ENCODE data around the gene RTN4RL2.
A peak's percentile ranks its signal among the peaks of the same experiment; 100 is the strongest.

The RTN4RL2 gene

DNA sequence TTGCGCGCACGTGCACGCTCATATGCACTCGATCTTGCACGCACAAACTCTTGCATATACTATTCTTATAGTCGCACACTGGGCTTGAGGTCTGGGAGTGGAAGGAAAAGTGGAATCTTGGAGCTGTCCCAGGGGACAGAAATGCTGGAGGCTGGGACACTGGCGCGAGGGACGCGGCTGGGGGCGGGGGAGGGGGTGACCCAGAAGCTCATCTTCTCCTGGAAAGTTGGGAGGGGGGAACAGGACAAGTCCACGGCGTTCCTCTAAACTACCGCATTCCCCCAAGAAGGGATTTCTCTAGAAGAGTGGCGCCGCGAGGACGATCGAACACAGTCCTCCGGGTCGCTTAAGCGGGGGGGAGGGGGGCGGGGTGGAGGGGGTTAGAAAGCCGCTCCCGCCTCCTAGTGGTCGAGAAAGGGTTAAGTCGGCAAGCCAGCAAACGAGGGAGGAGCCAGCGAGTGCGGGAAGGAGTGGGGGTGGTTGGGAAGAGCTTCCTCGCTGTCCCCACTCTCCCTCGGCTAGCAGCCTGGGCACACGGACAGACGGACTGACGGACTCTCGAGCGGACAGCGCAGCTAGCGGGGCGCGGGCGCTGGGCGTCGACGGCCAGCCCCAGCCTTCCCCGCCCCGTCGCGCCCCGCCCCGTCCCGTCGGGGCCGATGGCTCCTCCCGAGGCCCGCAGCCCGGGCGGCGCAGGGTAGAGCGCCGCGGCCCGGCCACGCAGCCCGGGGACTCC lies at the start of gene RTN4RL2:
RTN4RL2 (plus strand) TSS at position 507 of the 736 bp plus-strand sequence. CDS start 338 bp downstream, outside the sequence.
- no peak for DNase-seq (ENCODE audit: low read depth in 2 of 2)

DNA sequence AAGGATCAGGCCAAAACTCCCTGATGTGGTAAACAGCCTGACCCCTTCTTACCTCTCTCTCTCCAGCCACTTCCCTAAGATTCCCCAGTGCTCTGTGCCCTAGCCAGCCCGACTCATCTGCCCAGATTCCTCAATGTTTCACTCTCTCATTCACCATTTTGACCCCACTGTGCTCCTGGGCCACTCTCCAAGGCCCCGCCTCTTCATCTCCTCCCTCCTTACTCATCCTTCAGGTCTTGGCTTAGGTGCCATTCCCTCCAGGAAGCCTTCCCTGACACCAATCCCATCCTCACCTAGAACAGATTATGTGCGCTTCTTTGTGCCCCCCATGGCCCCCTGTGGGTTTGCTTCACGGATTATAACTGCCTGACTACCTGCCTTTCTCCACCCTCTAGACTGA lies 46.6 kb upstream of the RTN4RL2 start:
- no peak for DNase-seq (ENCODE audit: low read depth in 2 of 2)

DNA sequence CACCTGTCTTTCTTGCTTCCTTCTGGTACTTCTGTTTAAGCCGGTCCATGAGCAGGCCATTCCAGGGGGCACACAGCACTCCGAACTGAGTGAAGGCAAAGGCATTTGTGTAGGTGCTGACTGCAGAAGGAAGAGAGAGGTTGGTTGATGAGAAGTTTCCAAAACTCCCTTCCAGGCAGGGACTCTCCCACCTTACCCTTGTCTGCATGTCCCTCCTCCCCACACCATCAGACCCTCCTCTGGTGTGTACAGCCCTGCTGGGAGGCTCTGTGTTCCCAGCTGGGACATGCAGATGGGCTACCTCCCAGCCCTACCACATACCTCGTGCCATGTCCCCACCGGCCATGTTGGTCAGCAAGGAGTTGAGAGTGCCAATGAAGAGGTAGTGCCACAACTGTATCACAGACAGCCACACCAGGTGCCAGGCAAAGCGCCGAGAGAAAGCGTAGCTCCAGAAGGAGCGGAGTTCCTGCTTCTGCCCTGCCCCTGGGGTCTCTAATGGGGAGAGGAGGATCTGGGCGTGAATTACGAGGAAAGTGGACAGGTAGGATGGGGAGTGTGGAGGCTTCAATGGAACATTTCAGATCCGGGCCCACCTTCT lies 45.6 kb upstream of the RTN4RL2 start:
- DNase-seq (ENCODE audit: low read depth in 2 of 2): no peak

DNA sequence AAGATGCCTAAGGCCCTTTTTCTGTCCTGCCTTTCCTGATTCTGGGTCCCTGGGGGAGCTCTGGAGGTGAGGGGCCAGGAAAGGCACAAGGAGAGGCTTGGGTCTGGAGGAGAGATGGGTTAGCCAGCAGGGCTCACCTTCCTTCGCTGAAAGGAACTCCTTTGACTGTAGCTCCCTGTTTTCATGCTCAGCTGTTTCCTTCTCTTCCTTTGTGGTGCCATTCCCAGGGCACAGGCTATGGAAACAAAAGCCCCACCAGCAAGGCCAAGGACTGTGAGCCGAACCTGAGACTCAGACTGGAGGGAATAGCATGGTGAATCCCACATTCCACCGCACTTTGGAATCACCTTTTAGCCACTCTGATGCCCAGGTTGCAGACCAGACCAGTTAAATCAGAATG lies 43.9 kb upstream of the RTN4RL2 start:
- no peak for DNase-seq (ENCODE audit: low read depth in 2 of 2)

DNA sequence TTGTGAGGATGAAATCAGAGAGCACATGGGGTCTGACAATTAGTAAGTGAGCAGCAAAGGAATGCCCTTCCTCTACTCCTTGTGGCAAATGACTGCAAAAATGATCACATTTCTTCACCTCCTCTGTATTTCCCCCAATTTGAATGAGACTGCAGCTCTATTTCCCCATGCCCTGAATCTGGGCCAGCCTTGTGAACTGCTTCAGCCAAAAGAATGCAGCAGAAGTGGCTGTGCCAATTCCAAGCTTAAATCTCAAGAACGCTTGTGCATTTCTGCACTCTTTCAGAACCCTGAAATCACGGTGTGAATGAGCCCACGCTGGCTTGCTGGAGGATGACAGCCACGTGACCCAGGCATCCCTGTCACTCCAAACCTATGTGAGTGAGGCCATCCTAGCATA lies 43.3 kb upstream of the RTN4RL2 start:
- no peak for DNase-seq (ENCODE audit: low read depth in 2 of 2)

DNA sequence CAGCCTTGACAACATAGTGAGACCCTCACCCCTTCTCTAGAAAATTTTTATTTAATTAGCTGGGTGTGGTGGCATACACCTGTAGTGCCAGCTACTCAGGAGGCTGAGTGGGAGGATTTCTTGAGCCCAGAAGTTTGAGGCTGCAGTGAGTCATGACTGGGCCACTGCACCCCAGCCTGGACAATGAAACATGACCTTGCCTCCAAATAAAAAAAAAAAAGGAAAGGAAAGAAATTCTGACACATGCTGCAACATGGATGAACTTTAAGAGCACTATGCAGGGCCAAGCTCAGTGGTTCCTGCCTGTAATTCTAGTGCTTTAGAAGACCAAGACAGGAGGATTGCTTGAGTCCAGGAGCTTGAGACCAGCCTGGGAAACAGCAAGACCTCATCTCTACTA lies 42.2 kb upstream of the RTN4RL2 start:
- no peak for DNase-seq (ENCODE audit: low read depth in 2 of 2)

DNA sequence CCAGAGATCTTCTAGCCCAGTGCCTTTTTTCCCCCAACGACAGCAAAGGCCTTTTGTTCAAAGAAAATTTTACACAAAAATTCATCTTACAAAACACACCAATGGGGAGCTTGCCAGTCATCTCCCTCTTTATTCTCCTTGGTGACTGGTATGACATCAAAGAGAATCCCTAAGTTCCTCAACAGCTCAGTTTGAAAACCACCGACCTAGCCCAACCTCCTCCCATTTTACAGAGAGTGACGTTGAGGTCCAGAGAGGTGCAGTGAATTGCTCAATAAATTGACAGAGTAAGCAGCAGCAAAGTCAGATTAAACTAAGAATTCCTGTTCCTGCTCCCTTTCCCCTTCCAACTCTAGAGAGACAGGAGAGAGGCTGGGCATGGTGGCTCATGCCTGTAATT lies 41.2 kb upstream of the RTN4RL2 start:
- DNase-seq (ENCODE audit: low read depth in 2 of 2): no peak

DNA sequence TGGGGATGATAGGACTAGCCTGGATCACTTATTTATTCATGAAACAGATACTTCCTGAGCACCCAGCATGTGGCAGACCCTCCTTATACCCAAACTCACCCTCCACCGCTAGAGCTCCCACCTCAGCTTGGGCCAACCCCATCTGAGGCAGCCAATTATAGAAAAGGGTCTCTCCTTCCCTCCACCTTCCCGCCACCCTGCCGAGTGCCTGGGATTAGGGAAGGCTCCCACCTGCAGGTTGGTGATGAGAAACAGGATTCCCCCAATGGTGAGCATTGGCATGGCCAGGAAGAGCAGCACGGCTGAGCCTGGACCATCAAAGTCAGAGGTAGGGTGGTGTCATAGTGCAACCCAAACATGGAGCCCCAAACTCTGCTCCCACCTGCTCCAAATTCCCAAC lies 39.3 kb upstream of the RTN4RL2 start:
- no peak for DNase-seq (ENCODE audit: low read depth in 2 of 2)

DNA sequence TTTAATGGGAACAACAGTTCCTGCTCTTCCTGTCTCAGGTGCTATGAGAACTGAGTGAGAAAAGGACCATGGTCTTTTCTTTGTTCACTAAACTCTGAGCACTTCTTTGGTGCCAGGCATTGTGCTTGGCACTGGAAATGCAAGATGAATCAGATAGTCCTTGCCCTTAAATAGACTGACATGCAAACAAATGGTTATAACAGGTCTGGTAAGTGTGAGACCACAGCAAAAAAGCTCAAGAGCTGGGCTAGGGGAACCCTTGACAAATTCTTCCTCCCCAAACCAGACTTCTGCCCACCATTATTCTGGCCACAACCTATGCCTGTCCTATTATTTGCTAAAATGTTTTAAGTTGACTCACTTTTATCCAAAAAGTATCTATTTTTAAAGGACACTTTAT lies 38.5 kb upstream of the RTN4RL2 start:
- DNase-seq (ENCODE audit: low read depth in 2 of 2): no peak

DNA sequence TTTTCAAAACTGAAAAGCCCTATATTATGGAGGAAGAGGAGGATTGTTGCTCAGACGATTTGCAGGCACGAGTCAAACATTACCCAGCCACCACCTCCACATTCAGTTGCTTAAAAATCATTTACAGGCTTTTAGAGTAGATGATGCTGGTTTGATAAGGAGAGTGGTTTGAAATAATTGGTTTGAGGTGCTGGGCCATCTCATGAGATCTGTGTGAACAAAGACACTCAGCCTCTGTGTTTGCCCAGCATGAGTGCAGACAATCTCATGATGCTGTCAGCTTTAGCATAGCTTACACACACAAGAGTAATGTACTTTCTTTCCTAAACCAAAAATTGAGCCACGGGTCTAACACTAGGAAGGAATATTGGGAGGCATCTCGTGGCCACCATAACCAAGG lies 37.7 kb upstream of the RTN4RL2 start:
- no peak for DNase-seq (ENCODE audit: low read depth in 2 of 2)

DNA sequence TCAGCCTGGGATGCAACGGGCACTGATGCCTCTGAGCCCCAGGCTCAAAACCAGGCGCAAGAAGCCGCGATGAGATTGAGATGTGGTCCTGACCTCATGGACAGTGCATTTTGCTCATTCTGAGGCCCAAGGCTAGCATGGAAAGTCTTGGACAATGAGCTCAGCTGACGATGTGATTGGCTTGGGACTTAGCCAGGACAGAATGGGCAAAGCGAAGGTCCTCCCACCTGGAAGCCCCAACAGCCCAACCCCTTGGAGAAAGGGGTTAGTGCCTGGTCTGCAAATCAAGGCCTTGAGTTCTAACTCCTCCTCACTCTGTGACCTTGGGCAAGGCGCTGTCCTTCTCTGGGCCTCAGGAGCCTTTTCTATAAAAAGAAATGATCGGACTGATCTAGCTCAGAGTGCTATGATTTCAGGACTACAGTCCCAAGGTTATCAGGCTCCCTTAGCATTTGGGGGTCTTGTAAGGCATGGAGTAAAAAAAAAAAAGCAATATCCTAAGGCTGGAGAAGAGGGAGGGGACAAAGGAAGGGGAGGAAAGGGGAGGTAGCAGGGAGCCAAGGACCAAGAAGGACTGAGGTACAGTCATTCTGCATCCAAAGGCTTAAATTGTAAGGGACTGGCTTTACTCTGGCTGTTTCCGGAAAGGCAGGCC lies 36.1 kb upstream of the RTN4RL2 start:
- DNase-seq (ENCODE audit: low read depth in 2 of 2): no peak

DNA sequence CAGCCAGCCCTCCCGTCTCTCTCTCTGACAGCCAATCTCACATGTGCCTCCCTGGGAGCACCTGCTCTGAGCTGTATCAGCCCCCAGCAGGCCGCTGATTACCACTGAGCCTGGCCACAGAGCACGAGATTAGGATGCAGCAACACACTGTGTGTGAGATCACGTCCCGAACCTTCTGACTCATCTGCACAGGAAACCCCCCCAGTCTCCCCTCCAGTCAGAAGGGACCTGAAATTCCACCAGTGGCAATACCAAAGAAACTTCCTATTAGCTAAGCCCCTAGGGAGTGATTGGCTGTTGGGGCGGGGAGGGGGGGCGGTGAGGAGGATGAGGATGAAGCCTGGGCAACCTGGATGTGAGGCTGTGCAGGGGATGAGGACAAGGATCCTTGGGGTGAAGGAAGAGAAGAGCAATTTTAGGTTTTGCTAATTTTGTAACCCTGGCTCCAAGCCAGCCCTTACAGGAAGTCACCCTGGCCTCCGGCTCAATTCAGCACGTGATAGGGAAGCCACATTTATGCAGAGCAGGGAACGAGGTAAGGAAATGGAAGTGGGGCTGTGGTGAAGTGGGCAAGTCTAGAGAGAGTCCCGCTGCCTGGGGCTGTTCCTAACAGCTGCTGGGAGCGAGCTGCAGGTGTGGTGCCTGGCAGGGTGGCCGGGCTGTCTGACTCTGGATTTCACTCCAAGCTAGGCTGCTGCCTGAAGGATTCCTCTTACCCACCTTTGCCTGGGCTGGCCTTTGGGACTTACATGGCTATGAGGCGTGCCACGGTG lies 35.4 kb upstream of the RTN4RL2 start:
- peak; percentile 78 to 88 for DNase-seq (ENCODE audit: low read depth in 2 of 2)

DNA sequence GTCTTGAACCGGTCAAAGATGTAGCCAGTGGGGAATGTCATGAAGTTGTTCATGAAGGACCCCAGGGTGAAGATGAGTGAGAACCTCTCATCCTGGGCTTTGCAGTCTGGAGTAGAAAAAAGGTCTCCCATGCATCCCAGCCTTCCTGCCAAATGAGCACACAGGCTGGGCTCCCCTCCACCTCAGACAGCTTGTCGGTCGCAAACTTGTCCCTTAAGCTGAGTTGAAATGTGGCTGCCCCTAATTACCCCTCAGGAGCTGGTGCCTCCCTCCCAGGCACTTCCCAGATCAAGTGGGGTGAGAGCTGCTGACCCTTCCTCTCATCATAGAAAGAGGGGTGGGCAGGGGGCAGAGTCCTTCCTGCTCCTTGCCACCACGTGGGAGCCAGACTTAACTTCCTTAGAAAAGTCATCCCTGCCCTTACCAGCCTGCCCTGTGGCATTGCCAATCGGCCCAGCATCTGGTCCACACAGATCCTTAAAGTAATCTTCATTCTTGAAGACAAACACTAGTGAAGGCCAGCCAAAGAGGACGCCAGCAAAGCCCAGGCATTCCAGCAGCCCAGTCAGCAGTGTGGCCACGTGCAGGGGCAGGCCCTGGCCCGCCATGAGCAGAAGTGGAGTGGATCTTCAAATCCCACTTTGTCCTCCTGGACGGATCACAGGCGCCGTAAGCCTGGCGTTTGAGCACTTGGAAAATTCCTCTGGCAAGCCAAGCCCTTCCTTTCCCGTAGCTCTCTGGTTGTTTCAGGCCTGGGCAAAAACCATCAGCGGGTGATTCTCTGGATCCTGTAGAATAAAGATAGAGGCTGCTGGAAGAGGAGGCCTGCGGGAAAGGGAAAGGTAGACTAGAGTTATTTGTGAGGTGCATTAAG lies 34.5 kb upstream of the RTN4RL2 start:
- DNase-seq (ENCODE audit: low read depth in 2 of 2): no peak

DNA sequence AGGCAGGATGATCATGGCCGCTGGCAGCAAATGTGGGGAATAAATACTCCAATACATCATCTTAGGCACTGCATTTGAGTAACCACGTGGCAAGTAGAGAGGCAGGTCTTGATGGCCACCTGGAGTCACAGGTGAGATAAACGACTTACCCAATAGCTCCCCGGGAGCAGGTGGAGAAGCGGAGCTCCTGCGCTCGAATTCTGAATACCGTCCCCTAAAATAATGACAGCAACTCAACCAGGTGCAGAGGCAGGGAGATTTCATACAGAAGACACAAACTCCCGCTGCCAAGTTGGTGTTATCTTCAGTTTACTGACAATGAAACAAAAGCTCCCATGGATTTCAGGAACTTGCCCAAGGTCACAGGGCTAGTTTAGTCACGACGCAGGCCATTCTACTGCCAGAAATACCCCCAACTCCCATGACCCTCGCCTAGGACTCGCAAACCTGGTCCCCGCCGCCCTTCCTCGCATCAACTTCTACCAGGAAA lies 33.8 kb upstream of the RTN4RL2 start:
- DNase-seq (ENCODE audit: low read depth in 2 of 2): no peak

DNA sequence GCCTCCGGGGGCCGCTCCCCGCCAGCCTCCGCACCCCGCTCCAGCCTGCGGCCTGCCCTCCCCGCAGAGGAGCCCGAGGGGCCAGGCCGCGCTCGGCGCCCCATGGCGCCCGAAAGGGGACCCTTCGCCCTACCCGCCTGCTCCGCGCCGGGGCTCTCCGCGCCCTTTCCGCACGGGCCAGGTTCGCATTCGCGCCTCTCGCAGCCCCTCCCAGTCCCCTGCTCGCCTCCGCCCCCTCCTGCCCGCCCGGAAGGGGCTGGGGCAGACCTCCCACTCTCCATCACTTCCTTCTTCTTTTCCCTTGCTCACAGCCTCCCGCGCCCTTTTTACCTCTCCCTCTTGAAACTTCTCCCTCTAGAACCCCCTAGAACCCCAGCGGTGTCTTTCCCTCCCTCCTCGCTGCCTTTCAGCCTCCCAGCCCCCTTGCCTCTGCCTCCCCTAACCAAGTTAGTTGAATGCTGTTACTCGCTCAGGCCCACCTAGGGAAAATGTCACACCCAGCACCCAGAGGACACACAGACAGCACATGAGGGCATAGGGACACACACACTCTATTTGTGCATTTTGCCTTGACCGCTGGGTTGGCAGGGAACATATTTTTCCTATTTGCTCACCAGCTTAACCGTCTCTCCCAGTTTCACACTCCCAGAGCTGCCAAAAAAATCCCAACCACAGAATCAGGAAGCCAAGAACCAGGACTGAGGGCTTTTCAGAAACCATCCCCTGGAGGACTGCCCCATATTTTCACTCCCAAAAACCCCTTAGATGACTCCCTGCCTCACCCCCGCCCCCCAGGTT lies 33.2 kb upstream of the RTN4RL2 start, which contains the start of gene SLC43A3:
SLC43A3 (minus strand) TSS at position 193 of the 798 bp plus-strand sequence. CDS start 949 bp downstream, outside the sequence.
- DNase-seq (ENCODE audit: low read depth in 2 of 2): peak; percentile 60 to 62

DNA sequence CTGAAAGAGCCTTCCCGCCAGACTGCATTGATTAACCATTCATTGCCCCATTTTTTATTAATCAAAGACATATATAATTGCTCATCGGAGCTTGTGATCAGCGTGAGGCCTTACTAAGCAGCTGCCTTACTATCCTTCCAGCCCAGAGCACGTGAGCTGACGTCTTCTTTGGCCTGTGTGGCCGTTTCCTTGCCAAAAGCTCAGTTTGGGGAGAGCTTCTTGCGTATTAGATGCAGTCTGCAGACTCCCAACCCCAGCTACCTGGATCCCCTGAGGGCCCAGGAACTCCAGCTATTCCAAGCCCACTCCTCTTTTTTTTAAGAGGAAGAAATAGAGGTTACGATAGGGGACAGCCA lies 32.6 kb upstream of the RTN4RL2 start:
- no peak for DNase-seq (ENCODE audit: low read depth in 2 of 2)

DNA sequence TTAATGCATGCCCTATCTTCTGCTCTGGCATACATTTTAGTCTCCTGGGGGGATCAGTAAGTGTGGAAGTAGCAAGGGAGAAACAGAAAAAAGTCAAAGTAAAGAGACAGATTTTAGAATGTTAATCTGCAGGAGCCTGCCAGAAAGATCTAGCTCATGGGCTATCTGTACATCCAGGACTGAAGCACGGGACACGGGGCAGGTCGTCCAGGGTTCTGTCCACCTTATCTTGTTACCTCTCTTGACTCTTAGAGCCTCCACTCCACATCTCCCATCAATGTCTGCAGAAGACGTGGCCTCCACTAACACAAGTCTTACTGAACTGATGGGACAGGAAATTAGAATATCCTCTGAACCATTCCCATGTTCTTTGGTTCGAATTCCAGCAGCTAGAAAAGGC lies 31.7 kb upstream of the RTN4RL2 start:
- no peak for DNase-seq (ENCODE audit: low read depth in 2 of 2)

DNA sequence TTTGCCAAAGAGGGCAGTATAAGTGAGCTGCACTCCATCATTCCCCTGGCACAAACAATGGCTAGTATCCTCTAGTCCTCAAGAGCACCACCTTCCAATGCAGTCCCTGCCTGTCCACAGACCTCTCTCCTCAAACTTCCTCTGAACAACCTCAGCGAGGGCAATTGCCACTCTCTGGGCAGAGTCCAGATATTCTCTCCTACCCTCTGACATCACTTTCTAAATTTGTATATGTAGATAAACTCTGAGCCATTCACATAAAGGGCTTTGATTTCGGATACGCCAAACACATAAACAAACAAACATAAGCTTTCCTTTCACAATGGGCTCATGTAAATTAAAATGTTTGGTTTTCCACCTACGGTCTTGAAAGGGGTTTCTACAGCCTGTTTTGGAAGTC lies 30.4 kb upstream of the RTN4RL2 start:
- DNase-seq (ENCODE audit: low read depth in 2 of 2): no peak

DNA sequence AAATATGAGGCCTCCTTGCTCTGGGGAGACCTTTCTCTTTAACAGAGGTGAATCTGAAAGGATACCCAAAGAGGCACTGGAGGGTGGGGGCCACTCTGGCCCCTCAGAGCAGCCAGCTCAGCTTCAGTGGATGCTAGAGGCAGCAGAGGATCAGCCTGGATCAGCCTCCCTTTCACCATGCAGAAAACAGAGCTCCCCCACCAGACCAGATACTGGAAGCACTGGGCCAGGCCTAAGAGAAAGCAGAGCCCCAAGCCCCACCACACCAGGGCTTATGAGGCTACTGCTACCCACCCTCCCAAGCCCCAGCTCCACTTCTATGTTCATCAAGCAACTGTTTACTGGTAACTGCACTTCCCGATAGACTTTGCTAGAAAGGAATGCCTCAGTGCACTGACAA lies 29.4 kb upstream of the RTN4RL2 start:
- DNase-seq (ENCODE audit: low read depth in 2 of 2): no peak

DNA sequence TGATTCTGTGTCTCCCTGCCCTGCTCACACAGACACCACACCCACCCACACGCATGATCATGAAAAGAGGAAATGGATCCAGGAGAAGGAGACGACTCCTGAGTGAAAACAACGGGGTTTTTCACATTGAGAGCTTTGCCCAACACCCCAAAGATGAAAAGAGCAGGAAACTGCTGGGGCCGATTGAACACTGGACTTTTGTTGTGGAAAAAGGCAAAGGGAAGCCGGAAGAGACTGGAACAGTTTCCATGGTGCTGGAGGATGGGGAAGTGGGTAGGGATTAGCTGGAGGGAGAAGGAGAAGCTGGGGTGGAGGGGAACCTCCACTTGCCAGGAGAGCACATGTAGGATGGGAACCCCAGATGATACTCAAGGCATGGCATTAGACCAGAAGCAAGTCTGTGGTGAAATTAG lies 28.2 kb upstream of the RTN4RL2 start:
- DNase-seq (ENCODE audit: low read depth in 2 of 2): no peak

Data from activated CD8-positive, alpha-beta memory T cell treated with anti-CD3 and anti-CD28 coated beads for 4 hours (primary cell).